Activated CD4-positive, alpha-beta T cell treated with anti-CD3 and anti-CD28 coated beads, Interleukin-2, amount 10 ng/mL, durations not matched to agents 24 days and 14 days (primary cell): ENCODE data around the gene SIGLEC1. TPM values are rescaled to one million over a fixed set of nuclear protein-coding genes. Genes with fewer than 3 reads are reported as not detected.

Source experiments
- DNase-seq: peaks from one replicate; pipeline ENCODE4 v3.0.0; 2022
- H3K27ac Mint-ChIP-seq: one replicate; pipeline ENCODE4 v1.8.0; 2022; ENCODE audit warnings: mild to moderate bottlenecking, mixed read lengths
- H3K27me3 Mint-ChIP-seq: one replicate; pipeline ENCODE4 v1.8.0; 2022; ENCODE audit warnings: mixed read lengths
- H3K36me3 Mint-ChIP-seq: one replicate; pipeline ENCODE4 v1.8.0; 2022; ENCODE audit warnings: low read depth, mild to moderate bottlenecking, mixed read lengths
- H3K4me1 Mint-ChIP-seq: one replicate; pipeline ENCODE4 v1.8.0; 2021; ENCODE audit warnings: mixed read lengths
- H3K4me3 Mint-ChIP-seq: one replicate; pipeline ENCODE4 v1.8.0; 2022; ENCODE audit warnings: mild to moderate bottlenecking, moderate library complexity, mixed read lengths
- H3K9me3 Mint-ChIP-seq: one replicate; pipeline ENCODE4 v1.8.0; 2021; ENCODE audit warnings: mixed read lengths
- intact Hi-C: fragments of 100-400 bp; cut with micrococcal nuclease; formaldehyde crosslinking; loops from one replicate; pipeline ENCODE4 v1.15.1; 2023
- total RNA-seq: library from RNA; stranded (reverse); gene quantifications from 2 replicates; pipeline ENCODE4 v1.2.3, GENCODE V29; 2022

The SIGLEC1 gene
- total RNA-seq, 1 donor from 2014 or later, result not detected

DNA sequence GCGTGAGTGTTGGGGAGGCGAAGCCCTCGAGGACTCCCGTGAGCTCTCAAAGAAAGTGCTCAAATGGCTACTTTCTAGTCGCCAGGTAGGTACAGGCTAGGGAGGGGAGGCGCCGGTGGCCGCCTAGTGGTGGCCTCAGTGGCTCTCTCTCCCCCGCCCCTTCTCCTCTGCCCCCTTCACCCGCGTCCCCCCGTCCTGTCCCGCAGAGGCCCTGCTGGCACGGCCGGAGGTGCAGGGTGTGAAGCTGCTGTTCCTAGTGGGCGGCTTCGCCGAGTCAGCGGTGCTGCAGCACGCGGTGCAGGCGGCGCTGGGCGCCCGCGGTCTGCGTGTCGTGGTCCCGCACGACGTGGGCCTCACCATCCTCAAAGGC lies 38.9 kb upstream of the SIGLEC1 start:
- Mint-ChIP-seq H3K4me1 (peaks cover 8% of the 10 kb centered on the region), H3K9me3 (no peaks in the 10 kb centered on the region), H3K27me3 (peaks cover 3% of the 10 kb centered on the region), H3K4me3 (no peak overlapping the region), H3K27ac (no peak overlapping the region), H3K36me3 (peaks cover 2% of the 10 kb centered on the region)
- DNase-seq, result no peak
- intact Hi-C loops, result loop anchor here (5.0 kb wide), 1 partner anchor 71 kb away; the partner anchor contains the start of gene AP5S1

DNA sequence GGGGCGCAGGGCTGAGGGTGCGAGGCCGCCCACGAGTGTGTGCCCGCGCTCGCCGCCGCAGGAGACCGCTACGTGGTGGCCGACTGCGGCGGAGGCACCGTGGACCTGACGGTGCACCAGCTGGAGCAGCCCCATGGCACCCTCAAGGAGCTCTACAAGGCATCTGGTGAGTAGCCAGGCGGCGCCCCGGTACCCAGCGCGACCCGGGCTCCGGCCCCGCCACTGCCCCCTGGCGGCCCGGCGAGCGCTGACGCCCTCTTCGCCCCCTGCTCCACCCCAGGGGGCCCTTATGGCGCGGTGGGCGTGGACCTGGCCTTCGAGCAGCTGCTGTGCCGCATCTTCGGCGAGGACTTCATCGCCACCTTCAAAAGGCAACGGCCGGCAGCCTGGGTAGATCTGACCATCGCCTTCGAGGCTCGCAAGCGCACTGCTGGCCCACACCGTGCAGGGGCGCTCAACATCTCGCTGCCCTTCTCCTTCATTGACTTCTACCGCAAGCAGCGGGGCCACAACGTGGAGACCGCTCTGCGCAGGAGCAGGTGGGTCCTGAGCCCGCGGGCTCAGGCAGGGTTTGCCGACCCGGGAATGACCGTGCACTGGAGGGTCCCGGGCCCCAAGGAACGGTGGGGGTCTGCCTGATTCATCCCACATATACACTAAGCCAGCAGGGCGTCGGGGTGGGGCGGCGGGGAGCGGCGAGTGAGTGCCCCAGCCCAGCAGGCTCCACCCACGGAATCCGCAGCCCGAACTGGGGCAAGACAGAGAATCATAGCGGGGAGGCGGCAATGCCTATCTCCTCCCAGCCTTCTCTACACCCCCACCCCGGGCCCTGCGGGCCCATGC lies 37.5 kb upstream of the SIGLEC1 start:
- intact Hi-C loops, result loop anchor here (5.0 kb wide), 1 partner anchor 72 kb away; the partner anchor contains the start of gene AP5S1
- Mint-ChIP-seq H3K4me3 (no peak overlapping the region), H3K9me3 (no peaks in the 10 kb centered on the region), H3K27ac (no peak overlapping the region), H3K4me1 (peaks cover 13% of the 10 kb centered on the region), H3K36me3 (peaks cover 2% of the 10 kb centered on the region), H3K27me3 (peaks cover 3% of the 10 kb centered on the region)
- DNase-seq, result peak; percentile 80

DNA sequence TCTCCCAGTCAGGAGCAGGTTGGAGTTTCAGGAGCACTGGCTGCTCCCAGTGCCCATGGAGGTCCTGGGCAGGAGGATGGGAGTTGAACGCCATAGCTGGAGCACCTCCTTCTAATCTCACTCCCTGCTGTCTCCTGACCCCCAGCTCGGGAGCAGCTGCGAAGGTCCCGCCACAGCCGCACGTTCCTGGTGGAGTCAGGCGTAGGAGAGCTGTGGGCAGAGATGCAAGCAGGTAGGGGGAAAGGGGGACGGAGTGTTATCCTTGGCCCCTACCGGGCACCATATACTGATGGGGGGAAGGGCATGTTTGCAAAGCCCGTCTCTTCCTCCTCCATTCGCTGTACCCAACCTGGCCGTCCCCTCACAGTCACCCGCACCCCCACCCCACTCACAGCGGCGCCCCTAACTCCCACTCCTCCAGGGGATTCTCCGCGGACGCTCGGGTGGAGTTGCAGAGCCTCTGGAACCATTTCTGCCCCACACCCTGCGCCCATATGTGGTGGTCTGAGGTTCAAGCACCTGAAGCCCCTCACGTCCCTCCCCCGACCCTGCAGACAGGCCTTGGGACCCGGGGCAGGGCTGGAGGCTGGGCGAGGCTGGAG lies 36.8 kb upstream of the SIGLEC1 start:
- intact Hi-C loops, result no loop called here
- no peak overlapping the region for H3K4me3 Mint-ChIP-seq
- H3K27ac Mint-ChIP-seq, result no peak overlapping the region
- H3K27me3 Mint-ChIP-seq, result peaks cover 10% of the 10 kb centered on the region
- peaks cover 19% of the 10 kb centered on the region for H3K4me1 Mint-ChIP-seq
- no peaks in the 10 kb centered on the region for H3K9me3 Mint-ChIP-seq
- peaks cover 2% of the 10 kb centered on the region for H3K36me3 Mint-ChIP-seq
- no peak for DNase-seq

DNA sequence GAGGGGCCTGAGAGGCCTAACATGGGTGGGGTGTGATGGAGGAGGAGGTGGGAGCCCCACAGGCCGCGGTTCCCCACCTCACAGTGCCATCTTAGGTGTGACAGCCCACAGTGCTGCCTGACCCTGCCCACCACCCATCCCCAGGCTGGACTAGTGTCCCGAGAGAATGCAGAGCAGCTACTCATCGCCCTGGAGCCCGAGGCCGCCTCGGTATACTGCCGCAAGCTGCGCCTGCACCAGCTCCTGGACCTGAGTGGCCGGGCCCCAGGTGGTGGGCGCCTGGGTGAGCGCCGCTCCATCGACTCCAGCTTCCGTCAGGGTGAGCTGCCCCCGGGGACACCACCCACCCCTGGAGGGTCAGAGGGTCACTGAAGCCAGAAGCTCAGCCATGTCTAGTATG lies 35.7 kb upstream of the SIGLEC1 start:
- intact Hi-C loops, result no loop called here
- Mint-ChIP-seq H3K27me3 (peaks cover 13% of the 10 kb centered on the region), H3K4me1 (peaks cover 17% of the 10 kb centered on the region), H3K4me3 (no peak overlapping the region), H3K27ac (no peak overlapping the region), H3K9me3 (no peaks in the 10 kb centered on the region), H3K36me3 (peaks cover 2% of the 10 kb centered on the region)
- DNase-seq, result no peak

DNA sequence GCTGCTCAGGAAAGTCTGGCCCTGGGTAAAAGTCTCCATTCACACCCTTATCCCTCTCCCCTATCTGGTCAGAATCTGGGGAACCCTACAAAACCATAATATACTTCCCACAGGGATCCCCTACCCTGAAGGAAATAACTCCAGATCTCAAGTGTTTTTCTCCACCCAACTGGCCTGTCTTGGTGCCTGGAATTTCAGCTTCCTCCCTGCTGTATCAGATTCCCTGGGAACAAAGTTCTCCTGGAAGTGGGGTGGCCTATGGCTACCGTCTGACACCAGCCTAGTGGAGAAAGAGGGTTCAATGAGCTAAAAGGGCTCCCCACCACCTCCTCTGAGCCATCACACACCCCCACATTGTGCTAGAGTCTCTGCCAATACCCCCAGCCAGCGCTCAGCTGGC lies 35.1 kb upstream of the SIGLEC1 start:
- peaks cover 16% of the 10 kb centered on the region for H3K4me1 Mint-ChIP-seq
- no peaks in the 10 kb centered on the region for H3K9me3 Mint-ChIP-seq
- H3K36me3 Mint-ChIP-seq, result peaks cover 2% of the 10 kb centered on the region
- no peak overlapping the region for H3K27ac Mint-ChIP-seq
- no peak overlapping the region for H3K4me3 Mint-ChIP-seq
- no peak for DNase-seq
- H3K27me3 Mint-ChIP-seq, result peaks cover 13% of the 10 kb centered on the region
- intact Hi-C loops, result no loop called here

DNA sequence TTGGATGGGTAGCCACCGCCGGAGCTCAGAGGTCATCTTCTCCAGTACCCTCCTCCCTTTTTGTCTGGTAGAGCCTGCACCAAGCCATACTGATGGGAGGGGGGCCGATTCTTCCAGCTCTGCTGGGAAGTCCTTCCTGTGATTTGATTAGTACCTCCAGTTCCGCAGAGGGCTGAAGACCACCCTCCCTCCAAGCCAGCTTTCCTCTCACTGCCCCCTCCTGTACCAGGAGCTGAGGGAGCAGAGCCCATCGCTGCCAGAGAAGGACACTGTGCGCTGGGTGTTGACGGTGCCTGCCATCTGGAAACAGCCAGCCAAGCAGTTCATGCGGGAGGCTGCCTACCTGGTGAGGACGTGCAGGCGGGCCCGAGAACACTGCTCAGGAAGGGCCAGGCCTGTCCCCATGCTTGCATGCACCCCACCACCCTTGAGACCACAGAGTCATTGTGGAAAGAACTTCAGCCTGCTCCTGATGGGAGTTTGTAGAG lies 33.3 kb upstream of the SIGLEC1 start:
- Mint-ChIP-seq H3K4me1 (peaks cover 11% of the 10 kb centered on the region), H3K36me3 (no peaks in the 10 kb centered on the region), H3K4me3 (no peak overlapping the region), H3K27ac (no peak overlapping the region), H3K27me3 (peaks cover 13% of the 10 kb centered on the region), H3K9me3 (no peaks in the 10 kb centered on the region)
- intact Hi-C loops, result no loop called here
- no peak for DNase-seq

DNA sequence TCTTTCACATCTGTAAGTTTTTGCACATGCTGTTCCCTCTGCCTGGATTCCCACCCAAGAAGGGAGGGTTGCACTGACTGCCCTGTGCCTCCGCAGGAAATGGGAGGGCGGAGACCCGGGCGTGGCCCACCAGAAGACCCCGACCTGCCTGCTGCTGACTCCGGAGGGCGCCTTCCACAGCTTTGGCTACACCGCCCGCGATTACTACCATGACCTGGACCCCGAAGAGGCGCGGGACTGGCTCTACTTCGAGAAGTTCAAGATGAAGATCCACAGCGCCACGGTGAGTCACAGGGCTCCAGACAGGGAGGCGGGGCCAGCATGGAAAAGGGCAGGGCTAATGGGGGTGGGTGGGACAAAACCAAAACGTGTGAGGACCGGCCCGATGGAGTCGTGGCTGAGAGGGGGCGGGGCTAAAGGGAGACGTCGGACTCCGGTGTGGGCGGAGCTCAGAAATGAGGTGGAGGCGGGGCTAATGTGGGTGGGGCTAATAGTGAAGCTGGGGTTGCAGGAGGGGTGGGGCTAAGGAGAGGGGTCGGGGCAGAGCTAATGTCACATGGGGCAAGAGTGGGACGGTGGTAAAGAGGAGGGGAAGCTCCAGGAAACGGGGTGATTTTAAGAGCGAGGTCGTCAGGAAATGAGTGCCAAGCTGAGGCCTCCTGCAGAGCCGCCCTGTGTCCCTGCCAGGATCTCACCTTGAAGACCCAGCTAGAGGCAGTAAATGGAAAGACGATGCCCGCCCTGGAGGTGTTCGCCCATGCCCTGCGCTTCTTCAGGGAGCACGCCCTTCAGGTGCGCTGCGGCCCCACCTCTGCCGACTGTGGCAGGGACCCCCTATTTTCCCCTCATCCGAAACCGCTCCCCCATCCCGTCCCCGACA lies 32.6 kb upstream of the SIGLEC1 start:
- H3K4me3 Mint-ChIP-seq, result peak overlapping the region; percentile 81
- DNase-seq, result peak; percentile 91
- H3K9me3 Mint-ChIP-seq, result no peaks in the 10 kb centered on the region
- H3K4me1 Mint-ChIP-seq, result peaks cover 11% of the 10 kb centered on the region
- intact Hi-C loops, result no loop called here
- H3K27me3 Mint-ChIP-seq, result peaks cover 13% of the 10 kb centered on the region
- no peaks in the 10 kb centered on the region for H3K36me3 Mint-ChIP-seq
- no peak overlapping the region for H3K27ac Mint-ChIP-seq

DNA sequence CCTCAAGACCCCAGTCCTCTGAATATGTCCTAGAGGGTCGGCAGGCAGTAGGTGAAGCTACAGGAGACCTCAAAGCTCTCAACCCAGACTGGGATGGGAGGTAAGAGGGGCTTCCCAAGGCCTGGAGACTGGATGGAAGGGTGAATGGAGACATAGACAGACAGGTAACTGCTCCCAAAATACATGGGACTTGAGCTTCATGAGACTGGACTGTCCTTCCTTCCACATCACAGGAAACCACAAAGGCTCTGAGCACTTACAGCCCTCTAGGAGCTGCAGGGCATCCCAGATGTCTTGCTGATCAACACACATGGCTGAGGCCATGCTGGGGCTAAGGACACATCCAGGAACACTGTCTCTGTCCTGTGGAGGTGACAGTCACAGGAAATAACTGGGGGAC lies 31.6 kb upstream of the SIGLEC1 start:
- H3K4me3 Mint-ChIP-seq, result no peak overlapping the region
- H3K36me3 Mint-ChIP-seq, result no peaks in the 10 kb centered on the region
- intact Hi-C loops, result no loop called here

DNA sequence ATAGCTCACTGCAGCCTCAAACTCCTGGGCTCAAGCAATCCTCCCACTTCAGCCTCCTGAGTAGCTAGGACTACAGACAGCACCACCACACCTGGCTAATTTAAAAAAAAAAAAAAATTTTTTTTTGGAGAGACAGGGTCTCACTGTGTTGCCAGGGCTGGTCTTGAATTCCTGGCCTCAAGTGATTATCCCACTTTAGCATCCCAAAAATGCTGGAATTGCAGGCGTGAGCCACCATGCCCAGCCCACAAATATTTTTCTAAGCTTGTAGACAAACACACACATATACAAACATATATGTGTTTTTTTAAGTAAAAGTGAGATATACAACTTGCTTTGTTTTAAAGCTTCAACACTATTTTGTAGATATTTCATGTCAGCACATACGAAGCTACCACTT lies 30.9 kb upstream of the SIGLEC1 start:
- DNase-seq, result no peak
- Mint-ChIP-seq H3K27me3 (peaks cover 11% of the 10 kb centered on the region), H3K27ac (no peak overlapping the region), H3K4me3 (no peak overlapping the region), H3K9me3 (no peaks in the 10 kb centered on the region), H3K36me3 (no peaks in the 10 kb centered on the region), H3K4me1 (peaks cover 11% of the 10 kb centered on the region)
- intact Hi-C loops, result no loop called here

More for the DNA sequence above, 31.6 kb upstream of the SIGLEC1 start:
- H3K4me1 Mint-ChIP-seq, result peaks cover 11% of the 10 kb centered on the region
- no peaks in the 10 kb centered on the region for H3K9me3 Mint-ChIP-seq
- H3K27me3 Mint-ChIP-seq, result peaks cover 13% of the 10 kb centered on the region
- DNase-seq, result no peak
- H3K27ac Mint-ChIP-seq, result no peak overlapping the region

DNA sequence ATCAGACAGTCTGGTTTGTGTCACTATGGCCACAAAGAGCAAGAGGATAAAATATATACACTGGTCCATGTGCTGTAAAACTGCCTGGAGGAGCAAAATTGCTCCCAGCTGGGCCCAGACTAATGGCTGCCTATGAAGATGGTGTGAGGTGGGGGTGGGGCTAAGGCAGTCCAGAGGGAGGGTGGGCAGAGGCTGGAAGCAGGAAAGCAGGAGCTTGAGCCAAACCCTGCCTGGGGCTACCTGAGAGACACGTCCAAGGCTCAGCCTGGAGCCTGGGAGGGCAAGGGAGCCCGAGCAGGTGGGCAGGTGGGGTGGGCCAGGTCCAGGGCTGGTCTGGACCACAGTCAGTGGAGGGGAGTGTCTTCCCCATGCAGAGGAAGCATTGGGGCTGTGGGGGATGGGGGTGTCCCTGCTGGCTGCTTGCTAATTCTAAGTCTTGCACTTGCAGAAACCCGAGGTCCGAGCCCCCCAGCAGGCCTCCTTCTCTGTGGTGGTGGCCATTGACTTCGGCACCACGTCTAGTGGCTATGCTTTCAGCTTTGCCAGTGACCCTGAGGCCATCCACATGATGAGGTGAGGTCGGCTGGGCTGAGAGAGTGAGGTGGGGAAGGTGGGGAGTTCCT lies 29.5 kb upstream of the SIGLEC1 start:
- no peaks in the 10 kb centered on the region for H3K36me3 Mint-ChIP-seq
- no peak overlapping the region for H3K27ac Mint-ChIP-seq
- intact Hi-C loops, result no loop called here
- no peaks in the 10 kb centered on the region for H3K9me3 Mint-ChIP-seq
- DNase-seq, result no peak
- peaks cover 11% of the 10 kb centered on the region for H3K4me1 Mint-ChIP-seq
- H3K27me3 Mint-ChIP-seq, result peaks cover 11% of the 10 kb centered on the region
- no peak overlapping the region for H3K4me3 Mint-ChIP-seq

DNA sequence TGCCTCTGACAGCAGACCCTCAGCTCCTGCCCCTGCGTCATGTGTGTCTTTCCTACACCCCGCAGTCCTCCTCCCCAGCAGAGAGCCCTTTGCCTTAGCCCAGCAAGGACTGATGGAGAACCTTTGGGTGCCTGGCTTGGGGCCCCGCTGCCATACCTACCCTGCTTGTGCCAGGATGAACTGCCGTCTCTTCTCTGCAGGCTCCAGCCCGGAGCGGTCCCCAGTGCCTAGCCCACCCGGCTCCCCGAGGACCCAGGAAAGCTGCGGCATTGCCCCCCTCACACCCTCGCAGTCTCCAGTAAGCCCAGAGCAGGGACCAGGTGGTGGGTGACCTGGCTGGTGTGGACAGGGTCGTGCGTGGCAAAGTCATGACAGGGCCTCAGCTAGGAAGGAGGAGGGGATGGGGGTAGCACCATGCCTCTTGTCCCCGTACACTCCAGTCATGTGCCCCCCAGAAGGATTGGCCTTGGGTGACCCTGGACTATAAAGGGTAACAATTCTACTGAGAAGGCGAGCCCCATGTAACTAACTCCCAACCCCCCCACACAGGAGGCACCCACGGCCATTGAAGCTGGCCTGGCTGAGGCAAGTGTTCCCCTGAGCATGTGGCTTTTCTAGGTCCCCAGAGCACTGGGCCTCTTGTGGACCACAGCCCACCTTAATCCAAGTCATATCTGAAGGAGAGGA lies 28.4 kb upstream of the SIGLEC1 start:
- no peaks in the 10 kb centered on the region for H3K9me3 Mint-ChIP-seq
- peaks cover 11% of the 10 kb centered on the region for H3K27me3 Mint-ChIP-seq
- intact Hi-C loops, result no loop called here
- peaks cover 11% of the 10 kb centered on the region for H3K4me1 Mint-ChIP-seq
- H3K36me3 Mint-ChIP-seq, result no peaks in the 10 kb centered on the region
- no peak overlapping the region for H3K27ac Mint-ChIP-seq
- H3K4me3 Mint-ChIP-seq, result no peak overlapping the region
- no peak for DNase-seq

DNA sequence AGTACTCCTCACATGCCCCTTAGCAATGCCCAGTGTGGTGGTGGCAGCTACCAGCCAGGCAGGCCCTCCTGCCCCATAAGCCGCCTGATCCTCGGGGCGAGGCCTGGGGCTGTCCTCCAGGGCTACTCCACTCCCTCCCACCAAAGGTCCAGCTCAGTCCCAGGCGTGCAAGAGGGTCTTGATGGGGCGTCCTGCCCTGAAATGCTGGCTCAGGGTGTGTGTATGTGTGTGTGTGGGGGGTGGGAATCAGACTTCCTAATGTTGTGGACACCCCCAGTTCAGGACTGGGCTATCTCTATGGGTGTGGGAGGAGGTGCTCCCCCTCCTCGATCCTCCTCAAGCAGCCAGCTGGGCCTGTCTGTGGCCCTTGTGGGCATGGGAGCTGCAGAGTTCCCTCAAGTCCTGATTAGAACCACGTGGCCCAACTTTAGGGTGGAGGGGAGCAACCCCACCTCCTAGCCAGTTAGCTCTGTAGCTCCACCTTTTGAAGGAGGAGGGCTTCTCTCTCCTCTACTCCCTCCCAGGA lies 27.6 kb upstream of the SIGLEC1 start:
- Mint-ChIP-seq H3K4me3 (no peak overlapping the region), H3K27ac (no peak overlapping the region), H3K4me1 (peaks cover 6% of the 10 kb centered on the region), H3K9me3 (no peaks in the 10 kb centered on the region), H3K27me3 (peaks cover 13% of the 10 kb centered on the region), H3K36me3 (no peaks in the 10 kb centered on the region)
- DNase-seq, result no peak
- intact Hi-C loops, result no loop called here
